GM10266 (cell line): Measurements from ENCODE around the gene ZNF407.

ENCODE experiments used
- DNase-seq: peaks from one replicate; pipeline ENCODE4 v3.0.0; 2012; ENCODE audit errors: extremely low spot score
- CTCF ChIP-seq: IDR thresholded peaks from 2 replicates; pipeline ENCODE4 v1.5.1; 2012; ENCODE audit warnings: mild to moderate bottlenecking, low read depth; ENCODE audit not compliant: control insufficient read depth, insufficient read depth; ENCODE audit errors: missing control alignments

Gene ZNF407

GRCh38 chr18:75060185-75060584 is 462.5 kb downstream of the ZNF407 start:
- no peak for TF ChIP-seq CTCF
- no peak for DNase-seq

GRCh38 chr18:75062297-75062886 is 464.7 kb downstream of the ZNF407 start:
- no peak for TF ChIP-seq CTCF
- DNase-seq = no peak

- no peak for DNase-seq
These were observed 465.5 kb downstream of the ZNF407 start for GRCh38 chr18:75063196-75063595.

GRCh38 chr18:75063615-75064512 is 466.2 kb downstream of the ZNF407 start:
- DNase-seq = no peak
- TF ChIP-seq CTCF = no peak

More at GRCh38 chr18:75063196-75063595, 465.5 kb downstream of the ZNF407 start:
- TF ChIP-seq CTCF = no peak

- DNase-seq = no peak
- no peak for TF ChIP-seq CTCF
These were observed 466.8 kb downstream of the ZNF407 start for GRCh38 chr18:75064513-75064905.

GRCh38 chr18:75065251-75066000 is 467.8 kb downstream of the ZNF407 start:
- DNase-seq = no peak
- no peak for TF ChIP-seq CTCF
